ENCODE measurements around the gene LETM1.

GRCh38 chr4:1857931-1858330 lies 2.0 kb upstream of the LETM1 start:
- TF ChIP-seq CTCF (IDR thresholded peaks at IDR 0.05; ENCODE audit: low read depth, low read length, missing input control) (no peak), GABPA (IDR thresholded peaks at IDR 0.05 in 1 of 2, conservative IDR thresholded peaks at IDR 0.05 in 1 of 2) (no peak), JUND (IDR thresholded peaks at IDR 0.05) (no peak), MAX (IDR thresholded peaks at IDR 0.05) (no peak), SP1 (IDR thresholded peaks at IDR 0.05) (no peak), RAD21 (IDR thresholded peaks at IDR 0.05) (no peak), REST (IDR thresholded peaks at IDR 0.05) (no peak), EGR1 (IDR thresholded peaks at IDR 0.05; ENCODE audit: low read depth in 2 of 2) (no peak), FOXA2 (IDR thresholded peaks at IDR 0.05) (no peak)

Measured in liver (tissue), 3 donors.